Fibroblast of pulmonary artery (primary cell): Measurements from ENCODE around the gene SLC19A1.

ENCODE experiments used
- DNase-seq: peaks from one replicate; pipeline ENCODE4 v3.0.0-alpha.2; 2010; ENCODE audit warnings: low read depth
- H3K4me3 ChIP-seq: replicated peaks from 2 replicates; pipeline ENCODE4 v1.5.1; 2011; ENCODE audit warnings: low read depth, mild to moderate bottlenecking, control low read depth, low read length, moderate library complexity
- CTCF ChIP-seq: IDR thresholded peaks from 2 replicates; pipeline ENCODE4 v1.5.1; 2011; ENCODE audit warnings: mild to moderate bottlenecking, control low read depth, low read length, inconsistent platforms; ENCODE audit errors: missing control alignments

The SLC19A1 gene

GRCh38 chr21:45546636-45547544 lies 4.7 kb upstream of the SLC19A1 start:
- no peak overlapping the region for H3K4me3 ChIP-seq
- no peak for TF ChIP-seq CTCF
- DNase-seq, result no peak

GRCh38 chr21:45545691-45546531 lies 3.7 kb upstream of the SLC19A1 start:
- no peak for DNase-seq
- no peak overlapping the region for H3K4me3 ChIP-seq
- TF ChIP-seq CTCF, result no peak

GRCh38 chr21:45545236-45545570 lies 3.0 kb upstream of the SLC19A1 start:
- no peak overlapping the region for H3K4me3 ChIP-seq
- no peak for TF ChIP-seq CTCF
- DNase-seq, result no peak

- TF ChIP-seq CTCF, result no peak
- no peak for DNase-seq
- H3K4me3 ChIP-seq, result no peak overlapping the region
Observed at GRCh38 chr21:45544449-45545235, 2.4 kb upstream of the SLC19A1 start.

- DNase-seq, result no peak
- no peak for TF ChIP-seq CTCF
- no peak overlapping the region for H3K4me3 ChIP-seq
Observed at GRCh38 chr21:45543710-45544448, 1.6 kb upstream of the SLC19A1 start.

GRCh38 chr21:45543371-45543709 lies 1.1 kb upstream of the SLC19A1 start:
- TF ChIP-seq CTCF, result no peak
- DNase-seq, result no peak
- no peak overlapping the region for H3K4me3 ChIP-seq
